Heart left ventricle (tissue), 16 donors: ENCODE results near the gene PLPP3. TPM values are rescaled to one million over a fixed set of nuclear protein-coding genes. Genes with fewer than 3 reads are reported as not detected.

Source experiments
- ATAC-seq, 4 donors: fragments of 200-7000 bp; cut with Tn5 transposase; one replicate each; pipeline ENCODE4 v1.9.1; 2020 to 2022; ENCODE audit warnings: moderate library complexity in 4 of 4, mild to moderate bottlenecking in 3 of 4, moderate number of reproducible peaks in 1 of 4
- DNase-seq, 5 donors: peaks; one replicate each; pipeline ENCODE4 v3.0.0-alpha.2; 2020
- H3K27ac ChIP-seq, 12 donors: fragments of 200-600 bp; sonication (generic) in 4 of 12; one replicate each; pipeline versions ENCODE4 v1.5.0 to v1.8.0; 2016 to 2022; ENCODE audit warnings: mild to moderate bottlenecking in 2 of 12
- H3K27me3 ChIP-seq, 9 donors: fragments of 200-600 bp; sonication (generic) in 2 of 9; one replicate each; pipeline versions ENCODE4 v1.5.1 to v1.8.0; 2016 to 2022; ENCODE audit warnings: mild to moderate bottlenecking in 3 of 9
- H3K36me3 ChIP-seq, 9 donors: fragments of 200-600 bp; sonication (generic) in 2 of 9; one replicate each; pipeline versions ENCODE4 v1.5.0 to v1.8.0; 2018 to 2022; ENCODE audit warnings: mild to moderate bottlenecking in 2 of 9
- H3K4me1 ChIP-seq, 12 donors: fragments of 200-600 bp; sonication (generic) in 4 of 12; one replicate each; pipeline versions ENCODE4 v1.5.0 to v1.8.0; 2016 to 2022; ENCODE audit warnings: mild to moderate bottlenecking in 3 of 12
- H3K4me3 ChIP-seq, 12 donors: fragments of 200-600 bp; sonication (generic) in 4 of 12; one replicate each; pipeline versions ENCODE4 v1.5.0 to v1.8.0; 2017 to 2022; ENCODE audit warnings: mild to moderate bottlenecking in 9 of 12, moderate library complexity in 4 of 12
- H3K9me3 ChIP-seq, 12 donors: fragments of 200-600 bp; sonication (generic) in 4 of 12; one replicate each; pipeline versions ENCODE4 v1.5.0 to v1.8.0; 2016 to 2022; ENCODE audit warnings: mild to moderate bottlenecking in 1 of 12
- POLR2A ChIP-seq, 2 donors: fragments of 450-650 bp; IDR thresholded peaks; one replicate each; pipeline ENCODE4 v1.6.1; 2017; ENCODE audit warnings: antibody characterized with exemption in 2 of 2, mild to moderate bottlenecking in 2 of 2, moderate library complexity in 2 of 2
- WGBS, 4 donors: extraction: QIAGEN DNeasy Blood & Tissue Kit in 2 of 4; methylation state at CpG; one replicate each; pipeline versions ENCODE4 v1.1.5 to v1.1.7; 2013 to 2018; 5-methylcytosine and 5-hydroxymethylcytosine counted together
- intact Hi-C, 10 donors: fragments of 100-400 bp; cut with DNase I; formaldehyde crosslinking; loops; one replicate each; pipeline versions ENCODE4 v1.11.1 to v1.14.2; 2022
- polyA plus RNA-seq, 2 donors: library from polyadenylated mRNA; stranded (reverse); fragments of 200-250 nt; gene quantifications; one replicate each; pipeline ENCODE4 v1.2.3, GENCODE V29; 2013
- total RNA-seq, 9 donors: library from RNA; depleted of rRNA in 2 of 9; stranded (reverse); fragments of >200 nt in 2 of 9; fragmentation: NEBNext Ultra II Directional in 3 of 9; extraction: Animal tissue kit (Norgen Biotek cat#: 25700) in 3 of 9; gene quantifications; one replicate each; pipeline versions ENCODE4 v1.1.0 to v1.2.4, GENCODE V29; 2016 to 2023
- TF ChIP-seq, protein P1 (sequence below), 12 donors: fragments of 200-600 bp; sonication (generic) in 4 of 12; IDR thresholded peaks; one replicate each; pipeline versions ENCODE4 v1.5.0 to v1.8.0; 2018 to 2022; ENCODE audit warnings: antibody characterized with exemption in 12 of 12, mild to moderate bottlenecking in 5 of 12
- donor health status: ischemic (EF 13 %, LVEDD 7.1; RV severe dilation, severe dysfunction).
- donor health status: healthy with polysubstance abuse.
- donor health status: DM: no; HTN: yes; CAD: no.
- donor health status: DM: no; HTN: no; CAD: no.
- donor health status: ischemic (EF 25% LVEDD 6.9; RV normal size, moderate dysfunction).
- donor health status: ischemic (EF 25% LVEDD 5.7; RV mildly dilated, moderate dysfunction).
- donor health status: healthy.
- donor health status: DM: yes; HTN: yes; CAD: no.
- donor health status: ischemic (EF 35%, LVEDD 5.7; RV mildly dilated, moderate dysfunction).
- donor health status: nonischemic (EF 11% LVEDD 7.7; RV severe dilation, severe dysfunction).
- donor health status: DM: yes; HTN: yes; CAD: no.
- donor health status: PGD.
- donor health status: ischemic (EF 29% LVEDD 5.4; RV normal size, mild dysfunction).
- donor health status: nonischemic (EF 23%, LVEDD 6.1; RV moderate dilation, normal function).

Gene PLPP3
- total and polyA plus RNA-seq, 11 donors: 17.1 to 221 (median 89.9) TPM

GRCh38 chr1:56501426-56501825, 77.9 kb downstream of the PLPP3 start:
- H3K4me1 ChIP-seq: peaks cover 0 to 89% (median 64%) of the 10 kb centered on the region in 12 donors
- DNase-seq (no peak), ATAC-seq (no peak)
- no peak for TF ChIP-seq POLR2A (IDR thresholded peaks at IDR 0.05)
- 53 to 69% (median 62%) methylated on average over 1 of the region's 1 CpG for WGBS, 4 donors
- no peaks in the 10 kb centered on the region for H3K9me3 ChIP-seq
- H3K36me3 ChIP-seq: peaks cover 0 to 69% (median 35%) of the 10 kb centered on the region in 9 donors
- intact Hi-C loops: loop anchor here in 2 of 10 donors (5.0 to 10.0 kb wide), 3 partner anchors 67 to 147 kb away; partner anchors contain the start of gene PLPP3 (in 1 of the 2)
- H3K27ac ChIP-seq: peak overlapping the region in 2 of 12 donors; percentile 34 to 35
- H3K4me3 ChIP-seq: no peak overlapping the region
- no peaks in the 10 kb centered on the region for H3K27me3 ChIP-seq

GRCh38 chr1:56496821-56497772, 82.3 kb downstream of the PLPP3 start:
- Histone ChIP-seq H3K4me3 (no peak overlapping the region), H3K4me1 (peaks cover 0 to 71% (median 45%) of the 10 kb centered on the region in 12 donors), H3K36me3 (peaks cover 0 to 67% (median 38%) of the 10 kb centered on the region in 9 donors), H3K27me3 (no peaks in the 10 kb centered on the region), H3K27ac (peak overlapping the region in 7 of 12 donors; percentile 1 to 31 (median 28)), H3K9me3 (no peaks in the 10 kb centered on the region)
- no peak for DNase-seq
- no peak for TF ChIP-seq POLR2A (IDR thresholded peaks at IDR 0.05)
- TF ChIP-seq, protein P1, sequence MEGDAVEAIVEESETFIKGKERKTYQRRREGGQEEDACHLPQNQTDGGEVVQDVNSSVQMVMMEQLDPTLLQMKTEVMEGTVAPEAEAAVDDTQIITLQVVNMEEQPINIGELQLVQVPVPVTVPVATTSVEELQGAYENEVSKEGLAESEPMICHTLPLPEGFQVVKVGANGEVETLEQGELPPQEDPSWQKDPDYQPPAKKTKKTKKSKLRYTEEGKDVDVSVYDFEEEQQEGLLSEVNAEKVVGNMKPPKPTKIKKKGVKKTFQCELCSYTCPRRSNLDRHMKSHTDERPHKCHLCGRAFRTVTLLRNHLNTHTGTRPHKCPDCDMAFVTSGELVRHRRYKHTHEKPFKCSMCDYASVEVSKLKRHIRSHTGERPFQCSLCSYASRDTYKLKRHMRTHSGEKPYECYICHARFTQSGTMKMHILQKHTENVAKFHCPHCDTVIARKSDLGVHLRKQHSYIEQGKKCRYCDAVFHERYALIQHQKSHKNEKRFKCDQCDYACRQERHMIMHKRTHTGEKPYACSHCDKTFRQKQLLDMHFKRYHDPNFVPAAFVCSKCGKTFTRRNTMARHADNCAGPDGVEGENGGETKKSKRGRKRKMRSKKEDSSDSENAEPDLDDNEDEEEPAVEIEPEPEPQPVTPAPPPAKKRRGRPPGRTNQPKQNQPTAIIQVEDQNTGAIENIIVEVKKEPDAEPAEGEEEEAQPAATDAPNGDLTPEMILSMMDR (IDR thresholded peaks at IDR 0.05): no peak
- peak in 3 of 4 donors; percentile 9 to 57 (median 32) for ATAC-seq
- 46 to 56% (median 51%) methylated on average over 12 of the region's 12 CpGs for WGBS, 4 donors
- intact Hi-C loops: loop anchor here in 1 of 10 donors (10.0 kb wide), 1 partner anchor 78 kb away; the partner anchor contains the start of gene PLPP3

DNA sequence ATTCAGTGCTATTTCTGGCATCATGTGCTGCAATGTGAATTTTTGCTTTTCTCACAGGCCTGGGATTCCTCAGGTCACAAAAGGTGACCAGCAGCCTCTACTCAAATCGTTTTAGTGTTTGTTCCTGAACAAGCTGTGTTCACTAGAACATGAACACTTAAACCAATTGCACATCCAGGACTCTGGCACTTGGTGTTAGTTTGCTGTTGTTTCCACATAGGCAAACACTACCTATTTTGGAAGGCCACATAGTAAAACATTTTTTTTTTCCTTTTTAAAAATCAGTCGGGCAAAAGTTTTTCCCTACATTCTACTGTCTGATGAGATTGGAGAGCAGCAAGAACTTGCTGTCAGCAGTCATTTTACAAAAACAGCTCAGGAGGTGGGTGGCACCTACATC, 83.2 kb downstream of the PLPP3 start:
- no peak for DNase-seq
- H3K4me1 ChIP-seq: peaks cover 0 to 70% (median 43%) of the 10 kb centered on the region in 12 donors
- H3K36me3 ChIP-seq: peaks cover 0 to 68% (median 34%) of the 10 kb centered on the region in 9 donors
- no peaks in the 10 kb centered on the region for H3K9me3 ChIP-seq
- peak overlapping the region in 3 of 12 donors; percentile 1 to 40 (median 2) for H3K27ac ChIP-seq
- no peak for ATAC-seq
- TF ChIP-seq, protein P1 (IDR thresholded peaks at IDR 0.05): no peak
- no peak for TF ChIP-seq POLR2A (IDR thresholded peaks at IDR 0.05)
- H3K4me3 ChIP-seq: no peak overlapping the region
- intact Hi-C loops: loop anchor here in 1 of 10 donors (10.0 kb wide), 1 partner anchor 79 kb away; the partner anchor contains the start of gene PLPP3
- 31 to 40% (median 38%) methylated on average over 2 of the region's 2 CpGs for WGBS, 4 donors
- no peaks in the 10 kb centered on the region for H3K27me3 ChIP-seq

DNA sequence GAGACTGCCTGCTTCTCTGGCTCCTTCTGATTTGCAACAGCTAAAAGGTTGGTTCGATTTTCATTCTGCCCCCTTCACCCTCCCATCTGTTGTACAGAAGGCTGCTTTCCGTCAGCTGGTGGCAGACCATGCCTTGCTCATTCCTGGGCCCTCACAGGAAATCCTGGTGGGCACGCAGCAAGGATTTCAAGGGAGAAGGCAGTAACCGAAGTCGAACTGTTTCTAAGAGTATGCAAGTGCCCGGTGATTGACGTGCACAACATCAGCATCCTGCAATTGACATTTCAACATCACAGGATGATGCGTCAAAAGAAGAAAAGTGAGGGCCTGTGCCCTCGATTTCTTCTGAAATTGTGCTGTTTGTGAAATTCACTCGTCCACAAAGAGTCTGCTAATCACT, 83.8 kb downstream of the PLPP3 start:
- Histone ChIP-seq H3K36me3 (peaks cover 0 to 70% (median 33%) of the 10 kb centered on the region in 9 donors), H3K27ac (peak overlapping the region in 1 of 12 donors; percentile 9), H3K9me3 (no peaks in the 10 kb centered on the region), H3K4me3 (no peak overlapping the region), H3K4me1 (peaks cover 0 to 65% (median 40%) of the 10 kb centered on the region in 12 donors), H3K27me3 (no peaks in the 10 kb centered on the region)
- intact Hi-C loops: loop anchor here in 1 of 10 donors (10.0 kb wide), 1 partner anchor 79 kb away; the partner anchor contains the start of gene PLPP3
- TF ChIP-seq, protein P1 (IDR thresholded peaks at IDR 0.05): no peak
- TF ChIP-seq POLR2A (IDR thresholded peaks at IDR 0.05): no peak
- WGBS, 4 donors: 79 to 92% (median 83%) methylated on average over 10 of the region's 10 CpGs
- no peak for ATAC-seq
- DNase-seq: no peak
